DOHH2 (cell line): ENCODE data around the gene TOB1.

ENCODE experiments used
- CTCF ChIP-seq: fragments of 200-600 bp; sonication (generic); IDR thresholded peaks from one replicate; pipeline ENCODE4 v1.5.1; 2014; ENCODE audit warnings: antibody characterized with exemption, mild to moderate bottlenecking, low read depth, low read length; ENCODE audit not compliant: poor library complexity, severe bottlenecking
- EZH2phosphoT487 ChIP-seq: fragments of 200-600 bp; sonication (generic); IDR thresholded peaks from 2 replicates; pipeline ENCODE4 v1.6.1; 2017; ENCODE audit warnings: borderline replicate concordance, mild to moderate bottlenecking, antibody characterized with exemption, low read length, moderate library complexity, mixed read lengths

- TF ChIP-seq CTCF, result no peak
- TF ChIP-seq EZH2phosphoT487, result no peak
These were observed 26.1 kb upstream of the TOB1 start for GRCh38 chr17:50892101-50892776.
